ENCODE results near the gene DAPP1.
A peak's percentile ranks its signal among the peaks of the same experiment; 100 is the strongest.

Gene DAPP1

DNA sequence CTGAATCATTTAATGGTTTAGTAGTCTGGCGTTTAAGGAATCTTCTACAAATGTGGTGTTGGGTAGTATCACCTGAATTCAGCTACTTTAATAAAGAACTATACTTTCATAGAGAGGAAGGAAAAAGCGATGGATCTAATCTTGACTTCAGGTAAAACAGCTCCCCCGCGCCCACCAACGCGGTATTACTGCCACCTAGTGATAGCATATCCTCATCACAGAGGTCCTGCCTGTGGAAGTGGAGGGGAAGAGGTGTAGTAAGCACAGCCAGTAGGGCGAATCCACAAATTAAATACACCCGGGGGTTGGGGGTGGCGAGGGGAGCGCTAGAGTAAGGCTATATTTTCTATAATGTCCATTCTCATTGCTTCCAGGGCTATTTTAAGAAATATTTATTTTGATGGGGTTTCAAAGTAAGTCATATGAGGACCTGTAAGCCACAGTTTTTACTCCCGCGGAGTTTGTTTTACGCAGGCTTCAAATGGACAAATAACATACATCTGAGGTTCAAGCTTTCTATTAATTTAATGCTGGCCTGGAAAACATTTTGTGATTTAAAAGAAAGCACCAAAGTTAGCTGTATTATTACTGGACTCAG is 8.3 kb upstream of the DAPP1 start:
- DNase-seq (ENCODE audit: insufficient read length) (peak; percentile 10), FAIRE-seq (peak; percentile 97)
- no peak for TF ChIP-seq POLR2AphosphoS5 (IDR thresholded peaks at IDR 0.05; ENCODE audit: low read depth, low read length)
- TF ChIP-seq POLR2A (IDR thresholded peaks at IDR 0.05; ENCODE audit: low read depth, low read length), result no peak
- no peak for TF ChIP-seq TAF1 (IDR thresholded peaks at IDR 0.05; ENCODE audit: borderline replicate concordance, low read depth, low read length)

GRCh38 chr4:99809326-99809725 is 7.3 kb upstream of the DAPP1 start:
- no peak for TF ChIP-seq POLR2A (IDR thresholded peaks at IDR 0.05; ENCODE audit: low read depth, low read length)
- no peak for TF ChIP-seq POLR2AphosphoS5 (IDR thresholded peaks at IDR 0.05; ENCODE audit: low read depth, low read length)
- TF ChIP-seq TAF1 (IDR thresholded peaks at IDR 0.05; ENCODE audit: borderline replicate concordance, low read depth, low read length), result no peak
- FAIRE-seq, result no peak

GRCh38 chr4:99810536-99810935 is 6.1 kb upstream of the DAPP1 start:
- no peak for TF ChIP-seq TAF1 (IDR thresholded peaks at IDR 0.05; ENCODE audit: borderline replicate concordance, low read depth, low read length)
- no peak for TF ChIP-seq POLR2AphosphoS5 (IDR thresholded peaks at IDR 0.05; ENCODE audit: low read depth, low read length)
- no peak for TF ChIP-seq POLR2A (IDR thresholded peaks at IDR 0.05; ENCODE audit: low read depth, low read length)
- no peak for FAIRE-seq
- DNase-seq (ENCODE audit: insufficient read length), result no peak

More at GRCh38 chr4:99809326-99809725, 7.3 kb upstream of the DAPP1 start:
- DNase-seq (ENCODE audit: insufficient read length), result no peak

- no peak for FAIRE-seq
- no peak for DNase-seq (ENCODE audit: insufficient read length)
- TF ChIP-seq TAF1 (IDR thresholded peaks at IDR 0.05; ENCODE audit: borderline replicate concordance, low read depth, low read length), result no peak
- no peak for TF ChIP-seq POLR2AphosphoS5 (IDR thresholded peaks at IDR 0.05; ENCODE audit: low read depth, low read length)
- TF ChIP-seq POLR2A (IDR thresholded peaks at IDR 0.05; ENCODE audit: low read depth, low read length), result no peak
Observed at GRCh38 chr4:99811117-99811516, 5.5 kb upstream of the DAPP1 start.

- FAIRE-seq (peak; percentile 38), DNase-seq (ENCODE audit: insufficient read length) (no peak)
- no peak for TF ChIP-seq POLR2AphosphoS5 (IDR thresholded peaks at IDR 0.05; ENCODE audit: low read depth, low read length)
- no peak for TF ChIP-seq POLR2A (IDR thresholded peaks at IDR 0.05; ENCODE audit: low read depth, low read length)
- no peak for TF ChIP-seq TAF1 (IDR thresholded peaks at IDR 0.05; ENCODE audit: borderline replicate concordance, low read depth, low read length)
Observed at GRCh38 chr4:99811850-99812249, 4.8 kb upstream of the DAPP1 start.

GRCh38 chr4:99815597-99816011 is 1.0 kb upstream of the DAPP1 start:
- FAIRE-seq (peak; percentile 76), DNase-seq (ENCODE audit: insufficient read length) (no peak)
- TF ChIP-seq TAF1 (IDR thresholded peaks at IDR 0.05; ENCODE audit: borderline replicate concordance, low read depth, low read length), result no peak
- TF ChIP-seq POLR2A (IDR thresholded peaks at IDR 0.05; ENCODE audit: low read depth, low read length), result no peak
- TF ChIP-seq POLR2AphosphoS5 (IDR thresholded peaks at IDR 0.05; ENCODE audit: low read depth, low read length), result no peak

- FAIRE-seq (no peak), DNase-seq (ENCODE audit: insufficient read length) (no peak)
- TF ChIP-seq POLR2A (IDR thresholded peaks at IDR 0.05; ENCODE audit: low read depth, low read length) (no peak), TAF1 (IDR thresholded peaks at IDR 0.05; ENCODE audit: borderline replicate concordance, low read depth, low read length) (no peak), POLR2AphosphoS5 (IDR thresholded peaks at IDR 0.05; ENCODE audit: low read depth, low read length) (no peak; the same call in 1 of the 2 replicates)
Observed at GRCh38 chr4:99817309-99817890, 773 bp downstream of the DAPP1 start.

GRCh38 chr4:99818661-99819060 is 2.0 kb downstream of the DAPP1 start:
- TF ChIP-seq POLR2A (IDR thresholded peaks at IDR 0.05; ENCODE audit: low read depth, low read length), result no peak
- TF ChIP-seq POLR2AphosphoS5 (IDR thresholded peaks at IDR 0.05; ENCODE audit: low read depth, low read length), result no peak
- no peak for TF ChIP-seq TAF1 (IDR thresholded peaks at IDR 0.05; ENCODE audit: borderline replicate concordance, low read depth, low read length)
- DNase-seq (ENCODE audit: insufficient read length), result no peak
- FAIRE-seq, result peak; percentile 80

DNA sequence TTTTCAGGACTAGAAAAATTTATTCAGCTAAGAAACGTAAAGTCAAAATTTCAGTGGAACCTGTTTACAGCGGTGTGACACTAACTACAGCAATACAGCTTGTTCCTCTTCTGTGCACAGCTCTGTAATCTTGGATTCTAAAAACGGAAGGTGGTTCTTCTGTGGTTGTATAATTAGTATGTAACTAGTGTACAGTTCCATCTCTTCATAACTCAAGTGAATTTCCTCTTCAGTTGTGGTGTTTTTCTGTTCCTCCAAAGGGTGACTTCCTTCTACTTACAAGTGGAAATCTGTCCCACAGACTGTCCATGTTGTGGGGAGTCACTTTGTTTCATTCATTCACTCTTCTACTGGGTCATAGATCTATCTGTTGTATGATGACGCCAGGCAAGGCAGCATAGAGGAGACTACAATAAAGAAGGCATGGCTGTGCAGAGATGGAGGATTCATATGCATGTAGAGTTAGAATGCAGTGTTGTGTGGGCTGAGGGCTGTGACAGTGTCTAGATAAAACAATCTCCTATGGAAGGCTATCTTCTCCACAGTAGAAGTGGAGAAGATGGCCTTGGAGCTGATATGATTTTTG is 5.4 kb downstream of the DAPP1 start:
- no peak for DNase-seq (ENCODE audit: insufficient read length)
- FAIRE-seq, result peak; percentile 97
- no peak for TF ChIP-seq POLR2A (IDR thresholded peaks at IDR 0.05; ENCODE audit: low read depth, low read length)
- no peak for TF ChIP-seq POLR2AphosphoS5 (IDR thresholded peaks at IDR 0.05; ENCODE audit: low read depth, low read length)
- no peak for TF ChIP-seq TAF1 (IDR thresholded peaks at IDR 0.05; ENCODE audit: borderline replicate concordance, low read depth, low read length)

DNA sequence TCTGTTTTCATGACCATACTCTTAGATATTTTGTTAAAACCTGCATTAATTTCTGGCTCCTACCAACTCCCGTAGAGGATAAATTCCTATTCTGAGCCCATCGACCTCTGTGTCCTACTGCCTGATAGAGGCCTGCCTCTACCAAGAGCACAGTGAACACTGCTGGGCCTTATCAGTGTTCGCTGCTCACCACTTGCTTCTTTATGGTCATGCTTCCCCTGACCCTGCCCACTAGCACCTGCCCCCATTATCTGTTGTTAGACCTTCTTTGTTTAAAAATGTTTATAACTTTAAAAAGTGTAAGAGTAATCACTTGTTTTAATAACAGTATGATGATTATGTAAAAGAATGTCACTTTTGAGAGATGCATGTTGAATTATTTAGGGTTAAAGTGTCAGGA is 6.1 kb downstream of the DAPP1 start:
- TF ChIP-seq TAF1 (IDR thresholded peaks at IDR 0.05; ENCODE audit: borderline replicate concordance, low read depth, low read length), result no peak
- TF ChIP-seq POLR2A (IDR thresholded peaks at IDR 0.05; ENCODE audit: low read depth, low read length), result no peak
- TF ChIP-seq POLR2AphosphoS5 (IDR thresholded peaks at IDR 0.05; ENCODE audit: low read depth, low read length), result no peak
- DNase-seq (ENCODE audit: insufficient read length) (no peak), FAIRE-seq (no peak)

GRCh38 chr4:99824070-99824599 is 7.5 kb downstream of the DAPP1 start:
- DNase-seq (ENCODE audit: insufficient read length) (no peak), FAIRE-seq (no peak)
- TF ChIP-seq POLR2A (IDR thresholded peaks at IDR 0.05; ENCODE audit: low read depth, low read length) (no peak), TAF1 (IDR thresholded peaks at IDR 0.05; ENCODE audit: borderline replicate concordance, low read depth, low read length) (no peak), POLR2AphosphoS5 (IDR thresholded peaks at IDR 0.05; ENCODE audit: low read depth, low read length) (no peak)

DNA sequence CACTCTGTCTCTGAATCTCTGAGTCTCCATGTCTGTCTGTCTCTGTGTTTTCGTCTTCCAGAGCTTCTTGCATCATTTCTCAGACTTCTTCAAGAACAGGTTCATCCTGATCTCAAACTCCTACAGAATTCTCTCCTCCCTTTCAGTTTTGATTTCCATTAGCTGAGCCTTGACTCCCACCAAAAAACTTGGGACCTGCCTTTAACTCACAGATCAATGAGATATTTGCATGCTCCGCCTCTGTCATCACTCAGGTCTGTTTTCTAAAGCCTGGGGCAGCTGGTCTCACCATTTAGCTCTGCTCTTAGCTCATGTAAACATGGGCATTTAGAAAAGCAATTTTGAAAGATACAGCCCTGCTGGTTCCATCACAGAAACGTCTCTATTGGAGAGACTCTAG is 8.6 kb downstream of the DAPP1 start:
- DNase-seq (ENCODE audit: insufficient read length) (no peak), FAIRE-seq (no peak)
- TF ChIP-seq POLR2A (IDR thresholded peaks at IDR 0.05; ENCODE audit: low read depth, low read length), result no peak
- TF ChIP-seq POLR2AphosphoS5 (IDR thresholded peaks at IDR 0.05; ENCODE audit: low read depth, low read length), result no peak
- no peak for TF ChIP-seq TAF1 (IDR thresholded peaks at IDR 0.05; ENCODE audit: borderline replicate concordance, low read depth, low read length)
